Activated CD8-positive, alpha-beta memory T cell treated with anti-CD3 and anti-CD28 coated beads for 48 hours (primary cell): ENCODE measurements around the gene SERPINA5.
"Not testable (repeated sequence)": the region's sequence is repeated elsewhere in the genome, so short reads cannot be mapped to it uniquely, and the experiment has no call there.

Source experiments
- DNase-seq, 3 experiments: peaks; one replicate each; pipeline ENCODE4 v3.0.0-alpha.2; 2020; ENCODE audit warnings: low read depth in 2 of 3, low spot score in 2 of 3

SERPINA5 gene

GRCh38 chr14:94598816-94599655, 17.8 kb downstream of the SERPINA5 start:
- no peak for DNase-seq

- DNase-seq: no peak
These were observed 18.4 kb downstream of the SERPINA5 start for GRCh38 chr14:94599656-94600004.

GRCh38 chr14:94600148-94600545, 18.9 kb downstream of the SERPINA5 start:
- no peak for DNase-seq

- DNase-seq: no peak
These were observed 20.7 kb downstream of the SERPINA5 start for GRCh38 chr14:94601884-94602391.

- no peak for DNase-seq
These were observed 21.5 kb downstream of the SERPINA5 start for GRCh38 chr14:94602722-94603121.

GRCh38 chr14:94605361-94605760, 24.1 kb downstream of the SERPINA5 start:
- DNase-seq: no peak

- DNase-seq: not testable (repeated sequence)
These were observed 27.7 kb downstream of the SERPINA5 start for GRCh38 chr14:94608966-94609365.

GRCh38 chr14:94611179-94611578, 30.0 kb downstream of the SERPINA5 start:
- DNase-seq: no peak

GRCh38 chr14:94612174-94612573, 30.9 kb downstream of the SERPINA5 start, which contains the start of gene SERPINA3:
SERPINA3 (plus strand) TSS chr14:94612391; CDS start chr14:94614442, 2,051 bp downstream.
- no peak for DNase-seq

GRCh38 chr14:94612580-94613554, 31.6 kb downstream of the SERPINA5 start:
- DNase-seq: no peak

GRCh38 chr14:94613720-94614644, 32.8 kb downstream of the SERPINA5 start:
- no peak for DNase-seq

GRCh38 chr14:94614802-94615201, 33.6 kb downstream of the SERPINA5 start:
- no peak for DNase-seq

GRCh38 chr14:94615254-94615653, 34.0 kb downstream of the SERPINA5 start:
- DNase-seq: no peak

GRCh38 chr14:94615823-94616570, 34.8 kb downstream of the SERPINA5 start:
- no peak for DNase-seq

- no peak for DNase-seq
These were observed 36.2 kb downstream of the SERPINA5 start for GRCh38 chr14:94617366-94617941.

- DNase-seq: no peak
These were observed 37.0 kb downstream of the SERPINA5 start for GRCh38 chr14:94617988-94618822.

GRCh38 chr14:94619297-94619696, 38.1 kb downstream of the SERPINA5 start:
- DNase-seq: no peak

- DNase-seq: no peak
These were observed 39.4 kb downstream of the SERPINA5 start for GRCh38 chr14:94620597-94620996.
